ENCODE measurements around the gene CLIC5. TPM values are rescaled to one million over a fixed set of nuclear protein-coding genes. Genes with fewer than 3 reads are reported as not detected.

The CLIC5 gene
- total and polyA plus RNA-seq, 2 of the 8 experiments (the other 6 are each of a cell fraction or from before 2014, with no cell fraction given): 0.12 to 0.15 TPM

GRCh38 chr6:46011188-46012085 lies 4.2 kb downstream of the CLIC5 start (continued):
- TF ChIP-seq CTBP2 (IDR thresholded peaks at IDR 0.05; ENCODE audit: borderline replicate concordance, insufficient read depth, insufficient read length, low read length): no peak

Data from H1 (cell line).